CD8-positive, alpha-beta memory T cell (primary cell): Measurements from ENCODE around the gene PHF3. TPM values are rescaled to one million over a fixed set of nuclear protein-coding genes. Genes with fewer than 3 reads are reported as not detected.

Experiments used
- CTCF ChIA-PET: fragments of 350-600 bp; sonication (Branson Sonifier 250); formaldehyde crosslinking; loops from one replicate; lab custom pipeline; 2021; ENCODE audit warnings: antibody characterized with exemption; lab: Charles Lee
- POLR2A ChIA-PET: fragments of 350-600 bp; sonication (Branson Sonifier 250); formaldehyde crosslinking; loops from one replicate; lab custom pipeline; 2021; ENCODE audit warnings: antibody characterized with exemption; lab: Charles Lee
- DNase-seq, 5 donors: peaks; one replicate each; pipeline versions ENCODE4 v3.0.0 to v3.0.0-alpha.2; 2020 to 2022; ENCODE audit warnings: mixed read lengths in 1 of 5
- H3K27ac ChIP-seq: one replicate; pipeline ENCODE4 v1.7.0; 2013; ENCODE audit warnings: low read depth, mild to moderate bottlenecking, low read length, moderate library complexity
- H3K27me3 ChIP-seq: 2 replicates; pipeline ENCODE4 v1.7.0; 2013; ENCODE audit warnings: low read length, mild to moderate bottlenecking; ENCODE audit not compliant: insufficient read depth, poor library complexity, severe bottlenecking
- H3K36me3 ChIP-seq: 2 replicates; pipeline ENCODE4 v1.7.0; 2013; ENCODE audit warnings: mild to moderate bottlenecking, low read length, moderate library complexity; ENCODE audit not compliant: insufficient read depth
- H3K4me1 ChIP-seq: 2 replicates; pipeline ENCODE4 v1.7.0; 2013; ENCODE audit warnings: mild to moderate bottlenecking, low read length, moderate library complexity; ENCODE audit not compliant: insufficient read depth
- H3K4me3 ChIP-seq: 2 replicates; pipeline ENCODE4 v1.7.0; 2013; ENCODE audit warnings: mild to moderate bottlenecking, low read length
- H3K9me3 ChIP-seq: 2 replicates; pipeline ENCODE4 v1.7.0; 2013; ENCODE audit warnings: mild to moderate bottlenecking, low read length
- H3K27ac Mint-ChIP-seq, 8 donors: one replicate each; pipeline ENCODE4 v1.8.0; 2020 to 2021; ENCODE audit warnings: mixed read lengths in 8 of 8, mild to moderate bottlenecking in 6 of 8, inconsistent platforms in 3 of 8, moderate library complexity in 3 of 8
- H3K27me3 Mint-ChIP-seq, 2 donors: one replicate each; pipeline ENCODE4 v1.8.0; 2020 to 2021; ENCODE audit warnings: mixed read lengths in 2 of 2, mild to moderate bottlenecking in 1 of 2, moderate library complexity in 1 of 2
- H3K36me3 Mint-ChIP-seq, 3 donors: one replicate each; pipeline ENCODE4 v1.8.0; 2020 to 2021; ENCODE audit warnings: mixed read lengths in 3 of 3, inconsistent platforms in 1 of 3, mild to moderate bottlenecking in 1 of 3
- H3K4me1 Mint-ChIP-seq, 3 donors: one replicate each; pipeline ENCODE4 v1.8.0; 2020 to 2021; ENCODE audit warnings: mixed read lengths in 3 of 3, inconsistent platforms in 1 of 3, mild to moderate bottlenecking in 1 of 3
- H3K4me3 Mint-ChIP-seq, 7 donors: one replicate each; pipeline ENCODE4 v1.8.0; 2020 to 2021; ENCODE audit warnings: mixed read lengths in 7 of 7, mild to moderate bottlenecking in 6 of 7, moderate library complexity in 4 of 7, inconsistent platforms in 2 of 7
- H3K9me3 Mint-ChIP-seq, 5 donors: one replicate each; pipeline ENCODE4 v1.8.0; 2020 to 2022; ENCODE audit warnings: mixed read lengths in 5 of 5, mild to moderate bottlenecking in 3 of 5, moderate library complexity in 2 of 5, inconsistent platforms in 1 of 5
- polyA plus RNA-seq: library from polyadenylated mRNA; unstranded; fragments of 300-500 nt; fragmentation: Illumina TruSeq; gene quantifications from one replicate; pipeline ENCODE4 v1.2.3, GENCODE V29; 2021
- total RNA-seq, 2 experiments: library from RNA; stranded (reverse); gene quantifications; one replicate each; pipeline ENCODE4 v1.2.3, GENCODE V29; 2021

The PHF3 gene
- total and polyA plus RNA-seq, 3 experiments from 2014 or later: 40.9 to 44.3 (median 44.1) TPM

GRCh38 chr6:63672582-63673129 is 37.1 kb downstream of the PHF3 start:
- no peaks in the 10 kb centered on the region for H3K27me3 Mint-ChIP-seq
- H3K4me3 ChIP-seq: no peak overlapping the region
- no peaks in the 10 kb centered on the region for H3K9me3 Mint-ChIP-seq
- H3K4me1 ChIP-seq: peaks cover 36% of the 10 kb centered on the region
- CTCF ChIA-PET: interaction anchor here (1.6 kb wide), 1 partner anchor 10 kb away, joined by 5 read pairs; no protein-coding TSS in a partner anchor
- POLR2A ChIA-PET: no interaction called here
- H3K4me3 Mint-ChIP-seq: no peak overlapping the region
- DNase-seq: no peak
- H3K36me3 ChIP-seq: no peaks in the 10 kb centered on the region
- peak overlapping the region in 2 of 8 donors; percentile 26 to 48 for H3K27ac Mint-ChIP-seq
- no peaks in the 10 kb centered on the region for H3K9me3 ChIP-seq
- H3K4me1 Mint-ChIP-seq: peaks cover 42 to 61% (median 57%) of the 10 kb centered on the region in 3 donors
- no peak overlapping the region for H3K27ac ChIP-seq
- peaks cover 0 to 23% (median 0%) of the 10 kb centered on the region in 3 donors for H3K36me3 Mint-ChIP-seq
- H3K27me3 ChIP-seq: no peaks in the 10 kb centered on the region

- no peak overlapping the region for H3K4me3 Mint-ChIP-seq
- H3K9me3 ChIP-seq: no peaks in the 10 kb centered on the region
- H3K27ac Mint-ChIP-seq: peak overlapping the region in 3 of 8 donors; percentile 5 to 70 (median 19)
- H3K36me3 Mint-ChIP-seq: peaks cover 0 to 21% (median 0%) of the 10 kb centered on the region in 3 donors
- no peaks in the 10 kb centered on the region for H3K9me3 Mint-ChIP-seq
- CTCF ChIA-PET: no interaction called here
- H3K4me1 ChIP-seq: peaks cover 38% of the 10 kb centered on the region
- peaks cover 35 to 55% (median 53%) of the 10 kb centered on the region in 3 donors for H3K4me1 Mint-ChIP-seq
- H3K36me3 ChIP-seq: no peaks in the 10 kb centered on the region
- POLR2A ChIA-PET: no interaction called here
- no peak overlapping the region for H3K27ac ChIP-seq
- DNase-seq: no peak
- H3K4me3 ChIP-seq: no peak overlapping the region
- no peaks in the 10 kb centered on the region for H3K27me3 ChIP-seq
- H3K27me3 Mint-ChIP-seq: no peaks in the 10 kb centered on the region
Measured at GRCh38 chr6:63673692-63674091, 38.1 kb downstream of the PHF3 start.

GRCh38 chr6:63674635-63675034 is 39.0 kb downstream of the PHF3 start:
- Mint-ChIP-seq H3K9me3 (no peaks in the 10 kb centered on the region), H3K36me3 (peaks cover 0 to 23% (median 0%) of the 10 kb centered on the region in 3 donors), H3K27me3 (no peaks in the 10 kb centered on the region), H3K4me1 (peaks cover 36 to 55% (median 53%) of the 10 kb centered on the region in 3 donors), H3K27ac (no peak overlapping the region), H3K4me3 (no peak overlapping the region)
- no peaks in the 10 kb centered on the region for H3K27me3 ChIP-seq
- H3K4me3 ChIP-seq: no peak overlapping the region
- CTCF ChIA-PET: no interaction called here
- H3K4me1 ChIP-seq: peaks cover 42% of the 10 kb centered on the region
- no peak overlapping the region for H3K27ac ChIP-seq
- no peaks in the 10 kb centered on the region for H3K9me3 ChIP-seq
- DNase-seq: no peak
- POLR2A ChIA-PET: no interaction called here
- no peaks in the 10 kb centered on the region for H3K36me3 ChIP-seq

- H3K27ac Mint-ChIP-seq: no peak overlapping the region
- CTCF ChIA-PET: interaction anchor here (0.5 kb wide), 1 partner anchor 29 kb away, joined by 3 read pairs; no protein-coding TSS in a partner anchor
- H3K27me3 Mint-ChIP-seq: no peaks in the 10 kb centered on the region
- Histone ChIP-seq H3K27ac (no peak overlapping the region), H3K9me3 (no peaks in the 10 kb centered on the region), H3K27me3 (no peaks in the 10 kb centered on the region), H3K36me3 (peaks cover 3% of the 10 kb centered on the region), H3K4me3 (no peak overlapping the region), H3K4me1 (peaks cover 42% of the 10 kb centered on the region)
- peaks cover 0 to 26% (median 0%) of the 10 kb centered on the region in 3 donors for H3K36me3 Mint-ChIP-seq
- no peak for DNase-seq
- no peaks in the 10 kb centered on the region for H3K9me3 Mint-ChIP-seq
- POLR2A ChIA-PET: interaction anchor here (0.8 kb wide), 1 partner anchor 8 kb away, joined by 3 read pairs; no protein-coding TSS in a partner anchor
- H3K4me3 Mint-ChIP-seq: no peak overlapping the region
- peaks cover 37 to 55% (median 53%) of the 10 kb centered on the region in 3 donors for H3K4me1 Mint-ChIP-seq
Measured at GRCh38 chr6:63675138-63675537, 39.5 kb downstream of the PHF3 start.

- no peaks in the 10 kb centered on the region for H3K9me3 Mint-ChIP-seq
- peaks cover 42% of the 10 kb centered on the region for H3K4me1 ChIP-seq
Measured at GRCh38 chr6:63676412-63677114, 41.0 kb downstream of the PHF3 start.

GRCh38 chr6:63677282-63677681 is 41.7 kb downstream of the PHF3 start:
- no peaks in the 10 kb centered on the region for H3K27me3 ChIP-seq
- H3K36me3 Mint-ChIP-seq: peaks cover 0 to 32% (median 6%) of the 10 kb centered on the region in 3 donors
- H3K4me1 Mint-ChIP-seq: peaks cover 43 to 55% (median 54%) of the 10 kb centered on the region in 3 donors
- no peak overlapping the region for H3K4me3 Mint-ChIP-seq
- no peaks in the 10 kb centered on the region for H3K27me3 Mint-ChIP-seq
- peaks cover 42% of the 10 kb centered on the region for H3K4me1 ChIP-seq
- no peaks in the 10 kb centered on the region for H3K9me3 Mint-ChIP-seq
- peaks cover 3% of the 10 kb centered on the region for H3K36me3 ChIP-seq
- H3K27ac ChIP-seq: no peak overlapping the region
- ChIA-PET CTCF (no interaction called here), POLR2A (interaction anchor here (1.5 kb wide), 1 partner anchor 41 kb away, joined by 3 read pairs; no protein-coding TSS in a partner anchor)
- H3K4me3 ChIP-seq: no peak overlapping the region
- no peak for DNase-seq
- no peak overlapping the region for H3K27ac Mint-ChIP-seq
- H3K9me3 ChIP-seq: no peaks in the 10 kb centered on the region

More at GRCh38 chr6:63676412-63677114, 41.0 kb downstream of the PHF3 start:
- CTCF ChIA-PET: no interaction called here
- Histone ChIP-seq H3K27ac (no peak overlapping the region), H3K4me3 (no peak overlapping the region), H3K36me3 (peaks cover 3% of the 10 kb centered on the region), H3K27me3 (no peaks in the 10 kb centered on the region), H3K9me3 (no peaks in the 10 kb centered on the region)
- no peak for DNase-seq
- POLR2A ChIA-PET: interaction anchor here (1.5 kb wide), 1 partner anchor 40 kb away, joined by 3 read pairs; no protein-coding TSS in a partner anchor
- H3K36me3 Mint-ChIP-seq: peaks cover 0 to 30% (median 4%) of the 10 kb centered on the region in 3 donors
- H3K4me3 Mint-ChIP-seq: no peak overlapping the region
- no peak overlapping the region for H3K27ac Mint-ChIP-seq
- peaks cover 42 to 55% (median 53%) of the 10 kb centered on the region in 3 donors for H3K4me1 Mint-ChIP-seq
- no peaks in the 10 kb centered on the region for H3K27me3 Mint-ChIP-seq

GRCh38 chr6:63683071-63683603 is 47.5 kb downstream of the PHF3 start:
- Mint-ChIP-seq H3K36me3 (peaks cover 3 to 57% (median 20%) of the 10 kb centered on the region in 3 donors), H3K9me3 (no peaks in the 10 kb centered on the region), H3K27ac (no peak overlapping the region), H3K4me3 (no peak overlapping the region), H3K4me1 (peaks cover 50 to 78% (median 76%) of the 10 kb centered on the region in 3 donors), H3K27me3 (no peaks in the 10 kb centered on the region)
- ChIA-PET POLR2A (interaction anchor here (1.2 kb wide), 1 partner anchor 8 kb away, joined by 3 read pairs; no protein-coding TSS in a partner anchor), CTCF (interaction anchor here (1.3 kb wide), 1 partner anchor 11 kb away, joined by 5 read pairs; no protein-coding TSS in a partner anchor)
- peaks cover 9% of the 10 kb centered on the region for H3K4me1 ChIP-seq
- no peak overlapping the region for H3K27ac ChIP-seq
- H3K9me3 ChIP-seq: no peaks in the 10 kb centered on the region
- H3K27me3 ChIP-seq: no peaks in the 10 kb centered on the region
- peaks cover 11% of the 10 kb centered on the region for H3K36me3 ChIP-seq
- no peak for DNase-seq
- no peak overlapping the region for H3K4me3 ChIP-seq
